Dermis blood vessel endothelial cell (primary cell): ENCODE results near the gene KRTAP21-1. TPM values are rescaled to one million over a fixed set of nuclear protein-coding genes. Genes with fewer than 3 reads are reported as not detected.
"Not testable (repeated sequence)": the region's sequence is repeated elsewhere in the genome, so short reads cannot be mapped to it uniquely, and the experiment has no call there.

Source experiments
- DNase-seq: peaks from one replicate; pipeline ENCODE4 v3.0.0; 2010
- total RNA-seq: library from RNA; depleted of rRNA; stranded (reverse); fragments of >200 nt; gene quantifications from 2 replicates; pipeline ENCODE4 v1.2.3, GENCODE V29; 2014

The KRTAP21-1 gene
- total RNA-seq, result not detected in 2 replicates

GRCh38 chr21:30755328-30755727 lies at the start of gene KRTAP21-1:
Gene KRTAP21-1 (minus strand): TSS chr21:30755428. CDS start chr21:30755378, 50 bp downstream.
- not testable (repeated sequence) for DNase-seq

GRCh38 chr21:30800605-30801004 lies 45.4 kb upstream of the KRTAP21-1 start:
- DNase-seq, result no peak

GRCh38 chr21:30793581-30794314 lies 38.5 kb upstream of the KRTAP21-1 start:
- DNase-seq, result no peak

DNA sequence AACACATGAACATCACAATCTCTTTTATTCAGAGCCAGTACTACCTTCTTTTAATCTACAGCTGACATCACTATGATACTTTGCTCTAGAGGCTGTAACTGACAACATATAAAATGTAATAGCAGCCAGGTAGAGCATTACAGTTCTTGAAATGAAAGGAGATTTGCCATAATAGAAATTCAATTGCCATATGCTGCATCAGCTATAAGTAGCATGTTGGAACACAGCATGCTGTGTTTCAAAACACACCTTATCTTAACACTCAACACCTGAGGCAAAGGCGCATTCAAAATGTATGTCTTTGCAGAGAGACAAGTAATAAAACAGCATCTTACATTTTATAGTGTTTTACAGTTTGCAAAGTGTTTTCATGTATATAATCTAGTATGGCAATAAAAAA lies 24.0 kb upstream of the KRTAP21-1 start:
- DNase-seq, result no peak

DNA sequence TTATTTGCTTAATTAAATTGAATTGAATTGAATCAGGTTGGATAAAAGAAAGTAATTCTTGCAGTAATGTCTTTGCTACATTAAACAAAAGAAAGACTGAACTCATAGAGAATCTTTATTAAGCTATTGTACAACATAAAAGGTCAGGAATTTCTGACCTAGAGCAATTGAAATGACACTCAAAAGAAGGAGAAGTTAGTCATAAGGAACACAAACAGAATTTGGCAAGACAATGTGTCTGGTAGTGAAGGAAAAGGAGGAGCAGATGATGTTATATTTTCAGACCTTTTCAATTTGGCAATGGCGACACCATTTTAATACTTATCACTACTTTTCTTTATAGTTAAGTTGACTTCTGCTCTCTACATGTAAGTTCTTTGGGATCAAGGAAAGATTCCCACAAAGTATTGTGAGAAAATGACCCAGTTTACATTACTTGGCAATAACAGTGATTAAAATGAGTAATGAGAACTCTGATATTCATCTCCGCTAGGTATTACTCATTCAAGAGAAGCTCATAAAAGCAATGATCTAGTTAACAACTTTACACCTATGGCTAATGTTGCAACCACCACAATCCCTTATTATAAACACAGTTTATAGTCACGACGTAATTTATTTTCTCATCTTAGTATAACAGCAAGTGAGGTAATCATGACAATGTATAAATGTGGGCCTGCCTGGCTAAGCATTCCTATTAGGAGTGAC lies 14.7 kb upstream of the KRTAP21-1 start:
- DNase-seq, result no peak

- no peak for DNase-seq
These were observed 5.5 kb upstream of the KRTAP21-1 start for GRCh38 chr21:30760776-30761175.

GRCh38 chr21:30758306-30758705 lies 3.1 kb upstream of the KRTAP21-1 start:
- no peak for DNase-seq

- no peak for DNase-seq
These were observed 8.1 kb downstream of the KRTAP21-1 start, which contains the start of gene KRTAP21-2 for GRCh38 chr21:30747159-30747558. Gene KRTAP21-2 (minus strand): TSS chr21:30747259. CDS start chr21:30747202, 57 bp downstream.

GRCh38 chr21:30740462-30740861 lies 14.8 kb downstream of the KRTAP21-1 start:
- no peak for DNase-seq

DNA sequence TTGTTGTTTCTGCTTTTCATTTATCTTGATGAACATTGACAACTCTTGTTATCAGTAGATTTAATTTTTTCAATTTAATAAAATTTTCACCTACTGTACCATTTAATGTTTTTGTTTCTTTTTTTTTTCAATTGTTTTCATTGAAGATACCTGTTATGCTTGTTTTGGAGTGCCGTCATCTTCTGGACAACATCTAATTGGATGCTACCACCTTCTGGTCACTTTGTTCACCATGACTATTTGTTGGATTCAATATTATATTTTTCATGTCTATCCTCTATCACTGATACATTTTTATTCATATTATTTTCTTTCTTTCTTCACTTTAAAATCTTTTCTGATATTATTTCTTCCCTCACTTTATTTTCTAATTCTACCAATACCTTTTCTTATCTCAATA lies 22.2 kb downstream of the KRTAP21-1 start:
- no peak for DNase-seq

GRCh38 chr21:30726726-30727125 lies 28.5 kb downstream of the KRTAP21-1 start:
- no peak for DNase-seq

DNA sequence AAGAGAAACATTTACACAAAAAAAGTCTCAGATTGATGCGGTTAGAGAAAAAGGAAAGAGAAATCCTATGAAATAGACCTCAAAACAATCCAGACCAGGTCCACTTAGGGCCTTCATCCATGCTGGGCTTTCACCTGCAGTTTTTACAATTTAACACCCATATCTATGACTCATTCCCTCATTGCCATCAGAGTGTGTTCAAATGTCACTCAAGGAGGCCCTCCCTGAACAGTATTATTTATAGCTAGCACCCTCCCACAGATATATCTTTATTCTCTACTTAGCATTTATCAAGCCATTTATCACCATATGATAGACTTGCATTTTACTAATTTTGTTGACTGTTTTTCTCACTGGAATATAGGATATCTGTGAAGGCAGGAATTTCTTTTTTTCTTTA lies 35.8 kb downstream of the KRTAP21-1 start:
- DNase-seq, result no peak

DNA sequence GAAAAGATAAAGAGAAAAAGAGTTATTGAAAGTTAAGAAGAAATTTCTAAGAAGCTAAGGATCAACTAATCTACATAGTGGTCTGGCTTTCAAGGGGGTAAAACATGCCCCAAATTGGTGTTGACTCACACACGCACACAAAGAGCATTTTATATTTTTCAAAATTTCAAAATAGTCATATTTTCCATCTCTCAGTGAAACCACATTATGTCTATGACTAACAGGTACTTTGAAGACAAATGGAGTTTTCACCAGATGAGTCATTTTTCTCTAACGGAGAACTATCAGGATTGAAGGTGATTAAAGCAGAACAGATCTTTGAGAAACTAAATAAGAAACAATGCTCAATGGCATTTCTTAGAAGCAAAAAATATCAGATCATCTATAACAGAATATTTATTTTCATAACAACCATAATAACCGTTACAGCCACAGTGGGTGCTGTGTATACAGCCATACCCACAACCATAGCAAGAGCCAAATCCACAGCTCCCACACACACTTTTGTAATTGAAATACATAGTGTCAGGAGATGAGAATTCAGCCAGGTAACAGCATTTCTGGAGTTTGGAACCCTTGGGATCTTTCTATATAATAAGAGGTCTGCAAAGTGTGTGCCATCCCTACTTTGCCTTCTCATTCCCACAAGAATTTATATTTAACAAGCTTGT lies 36.9 kb downstream of the KRTAP21-1 start, which contains the start of gene KRTAP21-3:
TSS of gene KRTAP21-3 (minus strand) at position 539 of the 671 bp plus-strand sequence. CDS start at position 521, 18 bp downstream.
- DNase-seq, result no peak

DNA sequence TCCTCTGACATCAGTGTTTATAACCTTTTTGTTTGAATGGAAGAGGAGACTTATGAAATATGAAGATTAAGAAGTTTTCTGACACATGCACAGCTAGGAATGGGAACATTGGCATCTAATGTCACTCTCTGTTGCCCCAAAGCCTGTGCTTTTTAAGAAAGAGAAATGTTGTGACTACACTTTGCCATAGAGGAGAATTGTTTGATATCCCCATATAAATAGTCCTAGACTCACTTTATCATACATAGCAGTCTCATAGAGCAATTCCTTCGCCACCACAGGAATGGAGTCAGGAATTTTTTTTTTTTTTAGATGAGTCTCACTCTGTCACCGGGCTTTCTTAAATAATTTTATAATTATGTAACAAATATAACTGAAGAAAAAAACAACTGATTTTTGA lies 38.1 kb downstream of the KRTAP21-1 start:
- no peak for DNase-seq

DNA sequence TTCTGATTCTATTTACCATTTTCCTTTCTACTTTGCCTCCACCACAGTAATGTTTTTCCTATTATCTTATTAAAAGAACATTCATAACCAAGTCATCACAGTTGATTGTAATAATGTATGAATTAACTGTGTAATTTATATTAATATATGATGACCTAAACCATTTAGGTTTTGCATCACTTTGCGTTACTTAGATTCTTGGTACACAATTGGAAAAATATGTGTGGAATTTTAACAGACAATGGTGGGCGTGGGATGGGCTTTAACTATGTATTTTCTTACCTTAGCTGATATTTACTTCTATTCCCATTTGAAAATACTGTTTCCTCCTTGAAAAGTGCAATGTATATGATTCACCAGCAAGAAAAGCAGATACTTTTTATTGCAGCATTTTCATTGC lies 40.3 kb downstream of the KRTAP21-1 start:
- no peak for DNase-seq

GRCh38 chr21:30714456-30714855 lies 40.8 kb downstream of the KRTAP21-1 start:
- DNase-seq, result no peak

DNA sequence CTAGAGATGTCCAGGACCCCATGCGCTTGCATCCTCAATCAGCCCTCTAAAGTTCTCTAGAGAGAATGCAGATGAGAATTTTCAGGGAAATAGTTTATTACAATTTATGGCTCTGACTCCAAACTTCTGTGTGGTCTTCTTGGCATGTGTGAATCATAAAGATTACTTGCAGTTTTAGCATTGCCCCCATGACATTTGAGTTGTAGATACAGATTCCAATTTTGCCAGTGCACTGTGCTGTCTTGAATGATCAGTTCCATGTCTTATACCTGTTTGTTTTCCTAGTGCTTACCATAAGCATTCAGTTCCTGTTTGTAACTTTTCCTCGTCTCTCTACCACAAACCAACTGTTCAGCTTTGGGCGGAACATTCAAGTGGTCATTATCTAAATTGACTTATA lies 41.5 kb downstream of the KRTAP21-1 start:
- DNase-seq, result no peak

- DNase-seq, result no peak
These were observed 44.7 kb downstream of the KRTAP21-1 start for GRCh38 chr21:30710499-30710898.

DNA sequence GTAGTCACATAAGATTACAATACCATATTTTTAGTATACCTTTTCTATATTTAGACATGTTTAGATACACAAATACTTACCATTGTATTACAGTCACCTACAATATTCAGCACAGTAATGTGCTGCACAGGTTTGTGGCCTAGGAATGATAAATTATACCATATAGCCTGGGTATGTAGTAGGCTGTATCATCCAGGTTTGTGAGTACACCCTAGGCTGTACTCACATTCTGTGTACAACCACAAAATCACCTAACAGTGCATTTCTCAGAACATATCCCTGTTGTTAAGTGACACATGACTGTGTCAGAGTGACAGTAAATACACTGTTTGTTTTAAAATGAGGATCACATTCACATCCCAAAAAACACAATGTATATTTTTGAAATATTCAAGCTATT lies 47.8 kb downstream of the KRTAP21-1 start:
- DNase-seq, result no peak
